SU-DHL-6 (cell line): ENCODE results near the gene NFIX.

Source experiments
- H2AFZ ChIP-seq: fragments of 200-600 bp; sonication (generic); 2 replicates; pipeline ENCODE4 v1.6.1; 2014; ENCODE audit warnings: low read depth, mild to moderate bottlenecking, moderate library complexity, mixed read lengths, antibody characterized with exemption, low read length; ENCODE audit not compliant: severe bottlenecking
- H3F3A ChIP-seq: fragments of 200-600 bp; shearing (Covaris generic); 2 replicates; pipeline ENCODE4 v1.6.0; 2016; ENCODE audit warnings: antibody characterized with exemption, mild to moderate bottlenecking; ENCODE audit not compliant: insufficient read depth
- H3K27ac ChIP-seq: fragments of 200-600 bp; sonication (generic); 2 replicates; pipeline ENCODE4 v1.5.1; 2016; ENCODE audit warnings: low read depth, mild to moderate bottlenecking, low read length, moderate library complexity, mixed read lengths
- H3K27me3 ChIP-seq: fragments of 200-600 bp; sonication (generic), shearing (Covaris generic); 2 replicates; pipeline ENCODE4 v1.6.0; 2014; ENCODE audit warnings: mild to moderate bottlenecking, low read length
- H3K36me3 ChIP-seq: fragments of 200-600 bp; sonication (generic); 2 replicates; pipeline ENCODE4 v1.6.1; 2014; ENCODE audit warnings: mild to moderate bottlenecking, low read length, mixed read lengths
- H3K4me2 ChIP-seq: fragments of 300-600, 200-600 bp; shearing (Covaris generic), sonication (generic); 2 replicates; pipeline ENCODE4 v1.6.0; 2014; ENCODE audit warnings: low read length, low read depth, mild to moderate bottlenecking; ENCODE audit not compliant: poor library complexity, severe bottlenecking
- H3K4me3 ChIP-seq: fragments of 200-600 bp; sonication (generic); 2 replicates; pipeline ENCODE4 v1.5.1; 2014; ENCODE audit warnings: antibody characterized with exemption, low read length, mild to moderate bottlenecking, mixed read lengths; ENCODE audit not compliant: insufficient read depth, poor library complexity, severe bottlenecking
- H3K79me2 ChIP-seq: fragments of 200-600 bp; sonication (generic); 2 replicates; pipeline ENCODE4 v1.6.1; 2014; ENCODE audit warnings: mild to moderate bottlenecking, low read length, moderate library complexity; ENCODE audit not compliant: insufficient read depth
- H3K9ac ChIP-seq: fragments of 200-600 bp; sonication (generic); 2 replicates; pipeline ENCODE4 v1.7.0; 2014; ENCODE audit warnings: mild to moderate bottlenecking, low read length
- H3K9me2 ChIP-seq: fragments of 200-600 bp; sonication (generic); replicated peaks from 2 replicates; pipeline ENCODE4 v1.6.1; 2014; ENCODE audit warnings: low read length; ENCODE audit not compliant: insufficient read depth
- H3K9me3 ChIP-seq: fragments of 200-600 bp; sonication (generic); 2 replicates; pipeline ENCODE4 v1.6.1; 2014; ENCODE audit warnings: low read length, mixed read lengths; ENCODE audit not compliant: insufficient read depth
- H4K20me1 ChIP-seq: fragments of 200-600 bp; sonication (generic); 2 replicates; pipeline ENCODE4 v1.6.1; 2014; ENCODE audit warnings: low read depth, mild to moderate bottlenecking, antibody characterized with exemption, low read length, moderate library complexity, mixed read lengths
- CTCF ChIP-seq: fragments of 200-600 bp; sonication (generic); IDR thresholded peaks from one replicate; pipeline ENCODE4 v1.5.1; 2017; ENCODE audit warnings: antibody characterized with exemption, mild to moderate bottlenecking, low read length, moderate library complexity; ENCODE audit not compliant: insufficient read depth, poor library complexity, severe bottlenecking
- EZH2phosphoT487 ChIP-seq: fragments of 200-600 bp; sonication (generic), shearing (Covaris generic); conservative IDR thresholded peaks from 2 replicates; pipeline ENCODE4 v1.6.1; 2018; ENCODE audit warnings: mild to moderate bottlenecking, antibody characterized with exemption, low read length, moderate library complexity, mixed read lengths

Gene NFIX

GRCh38 chr19:13095934-13096927 is 101.0 kb downstream of the NFIX start:
- H3K27me3 ChIP-seq = no peaks in the 10 kb centered on the region
- H3K9me2 ChIP-seq = no peaks in the 10 kb centered on the region
- TF ChIP-seq EZH2phosphoT487 (no peak), CTCF (no peak)
- peak overlapping the region; percentile 27; the same call in 1 of the 2 replicates for H3K9ac ChIP-seq
- H4K20me1 ChIP-seq = no peaks in the 10 kb centered on the region
- H3F3A ChIP-seq = peaks cover 12% of the 10 kb centered on the region
- H3K27ac ChIP-seq = no peak overlapping the region
- no peak overlapping the region for H3K4me3 ChIP-seq
- H3K9me3 ChIP-seq = no peaks in the 10 kb centered on the region
- no peaks in the 10 kb centered on the region for H3K79me2 ChIP-seq
- H3K36me3 ChIP-seq = peaks cover 13% of the 10 kb centered on the region
- H3K4me2 ChIP-seq = peak overlapping the region; percentile 44
- H2AFZ ChIP-seq = no peak overlapping the region

GRCh38 chr19:13097033-13097462 is 101.8 kb downstream of the NFIX start:
- H2AFZ ChIP-seq = no peak overlapping the region
- H3K4me3 ChIP-seq = no peak overlapping the region
- no peaks in the 10 kb centered on the region for H4K20me1 ChIP-seq
- no peaks in the 10 kb centered on the region for H3K27me3 ChIP-seq
- no peak overlapping the region for H3K27ac ChIP-seq
- no peaks in the 10 kb centered on the region for H3K9me2 ChIP-seq
- H3F3A ChIP-seq = peaks cover 15% of the 10 kb centered on the region
- H3K9me3 ChIP-seq = no peaks in the 10 kb centered on the region
- H3K9ac ChIP-seq = no peak overlapping the region
- H3K36me3 ChIP-seq = peaks cover 13% of the 10 kb centered on the region
- peaks cover 7% of the 10 kb centered on the region for H3K79me2 ChIP-seq
- no peak overlapping the region for H3K4me2 ChIP-seq
- no peak for TF ChIP-seq EZH2phosphoT487
- TF ChIP-seq CTCF = no peak

- Histone ChIP-seq H3K36me3 (peaks cover 13% of the 10 kb centered on the region), H3K4me3 (no peak overlapping the region), H3K27me3 (no peaks in the 10 kb centered on the region), H4K20me1 (no peaks in the 10 kb centered on the region), H3K4me2 (no peak overlapping the region), H3K27ac (no peak overlapping the region), H3K9me2 (no peaks in the 10 kb centered on the region), H2AFZ (no peak overlapping the region), H3K9me3 (no peaks in the 10 kb centered on the region), H3K79me2 (peaks cover 13% of the 10 kb centered on the region), H3F3A (peaks cover 15% of the 10 kb centered on the region), H3K9ac (no peak overlapping the region)
- no peak for TF ChIP-seq EZH2phosphoT487
- TF ChIP-seq CTCF = no peak
Measured at GRCh38 chr19:13097463-13098258, 102.4 kb downstream of the NFIX start.
